Breast epithelium (tissue), 4 donors: ENCODE measurements around the gene POFUT2. TPM values are rescaled to one million over a fixed set of nuclear protein-coding genes. Genes with fewer than 3 reads are reported as not detected.

Experiments used
- DNase-seq, 2 donors: peaks; one replicate each; pipeline ENCODE4 v3.0.0-alpha.2; 2019; ENCODE audit warnings: low spot score in 2 of 2
- H3K27ac ChIP-seq, 2 donors: fragments of 200-600 bp; sonication (generic) in 1 of 2; one replicate each; pipeline ENCODE4 v1.5.1; 2016 to 2019; ENCODE audit warnings: mild to moderate bottlenecking in 1 of 2
- H3K27me3 ChIP-seq, 2 donors: fragments of 200-600 bp; sonication (generic) in 1 of 2; one replicate each; pipeline versions ENCODE4 v1.5.1 to v1.6.0; 2017 to 2019; ENCODE audit warnings: control low read depth in 1 of 2, mild to moderate bottlenecking in 1 of 2
- H3K36me3 ChIP-seq: fragments of 200-600 bp; one replicate; pipeline ENCODE4 v1.5.1; 2019
- H3K4me1 ChIP-seq, 2 donors: fragments of 200-600 bp; sonication (generic); one replicate each; pipeline ENCODE4 v1.5.1; 2016 to 2019; ENCODE audit warnings: control low read depth in 1 of 2
- H3K4me3 ChIP-seq, 3 donors: fragments of 200-600 bp; sonication (generic); 1 replicate in 2 of 3; 2 replicates in 1 of 3; pipeline ENCODE4 v1.5.1; 2016 to 2019; ENCODE audit warnings: mild to moderate bottlenecking in 3 of 3, moderate library complexity in 2 of 3
- H3K9me3 ChIP-seq, 2 donors: fragments of 200-600 bp; sonication (generic) in 1 of 2; one replicate each; pipeline ENCODE4 v1.5.1; 2016 to 2019; ENCODE audit warnings: control low read depth in 1 of 2
- CTCF ChIP-seq, 3 donors: fragments of 450-650 bp; IDR thresholded peaks; one replicate each; pipeline ENCODE4 v1.5.1; 2016 to 2017; ENCODE audit warnings: antibody characterized with exemption in 3 of 3, mild to moderate bottlenecking in 3 of 3, moderate library complexity in 3 of 3
- POLR2A ChIP-seq: fragments of 450-650 bp; IDR thresholded peaks from one replicate; pipeline ENCODE4 v1.6.1; 2016; ENCODE audit warnings: antibody characterized with exemption, mild to moderate bottlenecking, moderate library complexity
- POLR2AphosphoS5 ChIP-seq, 3 donors: sonication (generic); formaldehyde crosslinking; IDR thresholded peaks; one replicate each; pipeline ENCODE4 v1.6.1; 2017; ENCODE audit warnings: antibody characterized with exemption in 3 of 3
- intact Hi-C: fragments of 100-400 bp; cut with DNase I; formaldehyde crosslinking; loops from one replicate; pipeline ENCODE4 v1.15.1; 2023; ENCODE audit warnings: low total_unique reads
- total RNA-seq, 3 donors: library from RNA; depleted of rRNA; stranded (reverse); fragments of >200 nt; gene quantifications; one replicate each; pipeline ENCODE4 v1.1.0, GENCODE V29; 2016

Gene POFUT2
- total RNA-seq, 3 donors from 2014 or later = 20.0 to 22.9 (median 22.1) TPM

DNA sequence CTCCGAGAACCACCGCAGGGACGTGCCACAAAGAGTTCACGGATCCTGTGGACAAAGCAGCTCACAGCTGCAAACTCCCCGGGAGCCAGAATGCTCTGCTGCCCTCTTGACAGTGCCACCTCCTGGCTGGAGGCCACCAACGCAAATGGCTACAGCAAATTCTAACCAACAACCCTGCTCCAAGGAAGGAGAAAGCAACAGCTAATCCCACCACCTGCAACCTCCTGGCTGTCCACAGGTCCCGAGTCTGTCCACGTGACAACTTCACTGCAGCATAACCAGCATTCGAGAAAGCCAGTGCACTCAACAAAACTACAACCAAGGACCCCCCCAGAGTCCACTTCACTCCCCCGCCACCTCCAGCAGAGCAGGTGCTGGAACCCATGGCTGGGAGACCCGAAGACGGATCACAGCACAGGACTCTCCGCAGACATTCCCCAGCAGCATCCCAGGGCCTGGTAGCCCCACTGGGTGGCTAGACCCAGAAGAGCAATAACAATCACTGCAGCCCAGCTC lies 17.3 kb downstream of the POFUT2 start:
- Histone ChIP-seq H3K36me3 (peaks cover 4% of the 10 kb centered on the region), H3K27ac (no peak overlapping the region), H3K27me3 (no peaks in the 10 kb centered on the region), H3K4me1 (no peaks in the 10 kb centered on the region), H3K9me3 (peaks cover 4 to 10% of the 10 kb centered on the region in 2 donors), H3K4me3 (no peak overlapping the region)
- DNase-seq = peak in 1 of 2 donors; percentile 56
- TF ChIP-seq POLR2AphosphoS5 (IDR thresholded peaks at IDR 0.05) (no peak), CTCF (IDR thresholded peaks at IDR 0.05) (no peak), POLR2A (no peak)
- intact Hi-C loops = no loop called here

- Histone ChIP-seq H3K27ac (no peak overlapping the region), H3K4me1 (no peaks in the 10 kb centered on the region), H3K9me3 (peaks cover 4 to 10% of the 10 kb centered on the region in 2 donors), H3K27me3 (no peaks in the 10 kb centered on the region), H3K36me3 (peaks cover 9% of the 10 kb centered on the region), H3K4me3 (no peak overlapping the region)
- no peak for TF ChIP-seq POLR2A
- DNase-seq = peak in 1 of 2 donors; percentile 42
- intact Hi-C loops = no loop called here
Observed at GRCh38 chr21:45269861-45270260, 17.8 kb downstream of the POFUT2 start.

DNA sequence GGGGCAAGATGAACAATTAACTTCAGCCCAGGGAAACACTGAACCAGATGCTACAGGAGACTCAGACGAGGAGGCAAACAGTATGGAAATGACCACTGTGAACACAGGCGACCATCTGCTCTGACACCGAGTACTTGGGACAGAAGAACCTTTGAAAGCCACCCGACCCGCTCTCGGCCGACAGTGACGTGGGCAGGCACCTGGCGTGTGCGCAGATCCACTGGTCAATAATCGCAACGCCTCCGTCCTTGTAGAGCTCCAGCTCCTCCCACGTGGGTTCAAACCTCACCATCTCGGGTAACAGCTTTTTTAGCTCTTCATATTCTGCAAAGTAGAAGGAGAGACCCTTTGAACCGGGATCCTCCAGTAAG lies 20.3 kb downstream of the POFUT2 start:
- no peak overlapping the region for H3K4me3 ChIP-seq
- peak in 1 of 2 donors; percentile 31 for DNase-seq
- H3K36me3 ChIP-seq = peaks cover 12% of the 10 kb centered on the region
- TF ChIP-seq POLR2A = no peak
- no peak for TF ChIP-seq POLR2AphosphoS5 (IDR thresholded peaks at IDR 0.05)
- no peak for TF ChIP-seq CTCF (IDR thresholded peaks at IDR 0.05)
- intact Hi-C loops = loop anchor here (2.0 kb wide), 1 partner anchor 43 kb away; no protein-coding TSS in a partner anchor
- no peaks in the 10 kb centered on the region for H3K4me1 ChIP-seq
- peaks cover 0 to 10% of the 10 kb centered on the region in 2 donors for H3K9me3 ChIP-seq
- no peaks in the 10 kb centered on the region for H3K27me3 ChIP-seq
- no peak overlapping the region for H3K27ac ChIP-seq

DNA sequence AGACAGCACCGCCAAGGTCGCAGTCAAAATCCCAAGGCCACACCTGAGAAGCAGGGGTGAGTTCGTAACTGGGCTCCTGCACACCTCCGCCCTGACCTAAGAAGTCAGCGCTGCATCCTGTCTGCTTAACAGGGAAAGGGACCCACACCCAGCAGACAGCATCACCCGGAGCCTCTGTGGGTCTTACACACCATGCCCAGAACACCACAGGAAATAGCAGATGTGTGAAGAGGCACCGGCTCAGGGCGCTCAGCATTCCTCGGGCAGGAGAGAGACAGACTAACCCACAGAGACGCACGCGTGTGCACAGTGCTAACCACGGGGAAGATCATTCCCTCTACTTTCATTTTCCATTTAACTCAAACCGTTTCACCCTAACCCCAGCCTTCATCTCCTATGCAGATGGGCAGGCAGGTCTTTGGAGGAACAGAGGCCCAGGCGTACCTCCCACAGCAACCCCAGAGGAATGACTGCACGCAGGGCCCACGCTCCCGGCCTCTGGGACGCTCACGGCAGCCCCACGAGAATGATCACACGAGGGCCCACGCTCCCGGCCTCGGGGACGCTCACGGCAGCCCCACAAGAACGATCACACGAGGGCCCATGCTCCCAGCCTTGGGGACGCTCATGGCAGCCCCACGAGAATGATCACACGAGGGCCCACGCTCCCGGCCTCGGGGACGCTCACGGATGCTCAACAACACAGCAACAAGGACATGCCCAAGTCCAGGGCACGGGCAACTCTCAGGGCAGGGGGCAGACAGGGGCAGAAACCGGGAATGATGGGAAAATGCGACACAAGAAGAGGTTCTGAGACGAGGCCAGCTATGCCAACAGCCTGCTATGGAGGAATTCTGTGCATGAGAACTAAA lies 20.9 kb downstream of the POFUT2 start:
- no peak overlapping the region for H3K4me3 ChIP-seq
- peaks cover 12% of the 10 kb centered on the region for H3K36me3 ChIP-seq
- H3K9me3 ChIP-seq = peaks cover 0 to 7% of the 10 kb centered on the region in 2 donors
- peak; percentile 16 to 46 for DNase-seq
- H3K27me3 ChIP-seq = no peaks in the 10 kb centered on the region
- intact Hi-C loops = loop anchor here (2.0 kb wide), 1 partner anchor 44 kb away; no protein-coding TSS in a partner anchor
- H3K4me1 ChIP-seq = no peaks in the 10 kb centered on the region
- TF ChIP-seq POLR2AphosphoS5 (IDR thresholded peaks at IDR 0.05) = no peak
- TF ChIP-seq POLR2A = no peak
- no peak for TF ChIP-seq CTCF (IDR thresholded peaks at IDR 0.05)
- H3K27ac ChIP-seq = no peak overlapping the region

DNA sequence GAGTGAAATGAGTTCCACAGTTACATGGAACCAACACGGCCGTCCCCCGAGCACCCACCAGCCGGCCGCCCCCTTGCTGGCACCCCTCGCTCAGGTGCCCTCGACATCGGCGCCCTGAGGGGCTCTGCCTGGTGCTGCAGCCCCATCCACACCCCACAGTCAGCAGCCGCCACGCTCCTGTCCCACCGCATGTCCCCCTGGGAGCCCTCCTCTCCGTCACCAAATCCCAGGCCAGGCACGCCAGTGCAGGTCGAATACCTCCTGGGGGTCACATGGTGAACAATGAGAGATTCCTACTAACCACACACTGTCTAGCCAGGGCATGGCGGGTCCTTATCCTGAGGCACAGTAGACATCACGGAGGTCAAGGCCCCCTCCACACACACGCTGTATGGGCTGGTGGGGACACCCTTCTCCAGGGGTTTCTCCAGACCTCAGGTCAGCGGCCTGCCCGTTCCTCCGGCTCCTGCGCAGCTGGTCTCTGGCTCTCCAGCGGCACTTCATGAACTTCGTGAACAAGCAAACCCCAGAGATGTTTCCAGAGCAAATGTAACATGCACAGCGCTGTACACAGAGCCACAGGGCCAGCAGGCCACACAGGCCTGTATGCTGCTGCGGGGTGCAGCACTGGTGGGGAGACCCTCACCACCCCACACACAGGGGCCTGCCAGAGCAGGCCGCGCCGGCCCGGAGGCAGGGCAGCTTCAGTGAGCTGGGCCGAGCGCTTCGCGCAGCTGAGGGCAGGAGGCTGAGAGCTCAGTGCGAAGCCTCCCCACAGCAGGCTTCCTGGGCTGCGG lies 21.8 kb downstream of the POFUT2 start:
- H3K27me3 ChIP-seq = no peaks in the 10 kb centered on the region
- H3K4me3 ChIP-seq = no peak overlapping the region
- TF ChIP-seq POLR2A (no peak), CTCF (IDR thresholded peaks at IDR 0.05) (no peak), POLR2AphosphoS5 (IDR thresholded peaks at IDR 0.05) (no peak)
- H3K9me3 ChIP-seq = no peaks in the 10 kb centered on the region
- intact Hi-C loops = loop anchor here (2.0 kb wide), 1 partner anchor 45 kb away; no protein-coding TSS in a partner anchor
- H3K36me3 ChIP-seq = peaks cover 12% of the 10 kb centered on the region
- no peak overlapping the region for H3K27ac ChIP-seq
- no peaks in the 10 kb centered on the region for H3K4me1 ChIP-seq
- DNase-seq = peak; percentile 11 to 43
